22Rv1 (cell line): Measurements from ENCODE around the gene HOTAIR.

ENCODE experiments used
- H3K27ac ChIP-seq: fragments of 450-650 bp; 2 replicates; pipeline ENCODE4 v1.5.1; 2017
- CTCF ChIP-seq: fragments of 450-650 bp; IDR thresholded peaks from 2 replicates; pipeline ENCODE4 v1.5.1; 2017; ENCODE audit warnings: mild to moderate bottlenecking
- ZFX ChIP-seq: fragments of 450-650 bp; IDR thresholded peaks from 2 replicates; pipeline ENCODE4 v1.6.1; 2017; ENCODE audit warnings: antibody characterized with exemption, borderline replicate concordance

The HOTAIR gene

GRCh38 chr12:53968214-53969127 is 6.3 kb downstream of the HOTAIR start:
- peak overlapping the region; percentile 8; the same call in 1 of the 2 replicates for H3K27ac ChIP-seq
- no peak for TF ChIP-seq ZFX
- TF ChIP-seq CTCF, result no peak

- H3K27ac ChIP-seq, result no peak overlapping the region
- no peak for TF ChIP-seq CTCF
Observed at GRCh38 chr12:53967421-53967925, 7.3 kb downstream of the HOTAIR start.

- H3K27ac ChIP-seq, result no peak overlapping the region
- TF ChIP-seq CTCF (no peak), ZFX (no peak)
Observed at GRCh38 chr12:53966385-53967133, 8.2 kb downstream of the HOTAIR start.

- TF ChIP-seq CTCF (no peak), ZFX (no peak)
- H3K27ac ChIP-seq, result no peak overlapping the region
Observed at GRCh38 chr12:53966085-53966384, 8.7 kb downstream of the HOTAIR start.

- H3K27ac ChIP-seq, result no peak overlapping the region
- TF ChIP-seq ZFX (no peak), CTCF (no peak)
Observed at GRCh38 chr12:53965281-53966084, 9.3 kb downstream of the HOTAIR start.

GRCh38 chr12:53964315-53964713 is 10.4 kb downstream of the HOTAIR start:
- TF ChIP-seq CTCF (no peak), ZFX (no peak)
- no peak overlapping the region for H3K27ac ChIP-seq
